GM18507 (cell line): Measurements from ENCODE around the gene TIMELESS.

Experiments
- DNase-seq: peaks from one replicate; pipeline ENCODE4 v3.0.0; 2011; ENCODE audit warnings: low read depth; ENCODE audit not compliant: insufficient read length; ENCODE audit errors: extremely low spot score
- FAIRE-seq: peaks from 2 replicates; lab custom pipeline; 2011; peaks lifted over from hg19 to GRCh38; lab: Jason Lieb, UNC

Gene TIMELESS

GRCh38 chr12:56373515-56373914 lies 75.7 kb downstream of the TIMELESS start:
- FAIRE-seq (no peak), DNase-seq (no peak)

DNA sequence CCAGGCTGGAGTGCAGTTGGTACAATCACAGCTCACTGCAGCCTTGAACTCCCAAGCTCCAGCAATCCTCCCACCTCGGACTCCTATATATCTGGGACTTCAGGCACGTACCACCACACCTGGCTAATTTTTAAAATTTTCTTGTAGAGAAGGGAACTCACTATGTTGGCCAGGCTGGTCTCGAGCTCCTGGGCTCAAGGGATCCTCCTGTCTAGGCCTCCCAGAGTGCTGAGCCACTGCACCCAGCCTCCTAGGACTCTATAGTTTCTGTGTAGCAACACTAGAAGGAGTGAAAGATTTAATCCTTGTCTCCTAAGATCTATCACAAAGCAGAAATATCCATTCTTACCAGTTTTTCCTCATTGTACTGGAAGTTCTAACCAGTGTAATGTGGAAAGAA lies 82.3 kb downstream of the TIMELESS start:
- DNase-seq: no peak
- FAIRE-seq: no peak
